ENCODE measurements around the gene ELFN2. TPM values are rescaled to one million over a fixed set of nuclear protein-coding genes. Genes with fewer than 3 reads are reported as not detected.

ELFN2 gene
- total RNA-seq, 4 donors from 2014 or later: 0.30 to 4.4 (median 3.1) TPM

DNA sequence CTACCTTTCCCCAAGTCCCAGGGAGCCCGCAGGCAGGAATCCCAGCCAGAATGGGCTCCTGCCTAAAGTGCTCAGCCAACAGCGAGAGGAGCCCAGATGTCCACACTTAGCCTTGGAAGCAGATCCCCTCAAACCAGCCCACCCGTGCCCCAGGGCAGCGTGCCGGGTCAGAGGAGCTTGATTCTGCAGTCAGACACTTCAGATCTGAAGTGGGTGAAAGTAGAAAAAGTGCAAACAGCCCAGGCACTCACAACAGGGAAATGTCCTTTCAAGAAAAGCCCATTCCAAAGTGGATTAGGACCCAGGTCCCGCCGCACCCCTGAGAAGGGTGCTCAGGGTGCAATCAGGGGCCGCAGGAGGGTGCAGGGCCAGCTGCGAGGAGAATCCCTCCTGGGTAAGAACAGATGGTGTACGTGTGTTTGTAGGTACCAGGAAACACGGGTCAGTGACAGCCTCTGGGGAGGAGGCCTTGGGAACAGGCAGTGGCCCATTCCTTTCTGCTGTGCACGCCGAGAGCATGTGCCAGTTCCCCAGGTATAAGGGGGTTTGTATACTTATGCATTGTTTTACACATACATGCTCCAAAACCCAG is 17.7 kb downstream of the ELFN2 start:
- H3K27ac ChIP-seq: no peak overlapping the region
- peaks cover 0 to 49% of the 10 kb centered on the region in 2 donors for H3K27me3 ChIP-seq
- 78 to 84% methylated on average over 11 to 12 of the region's 13 CpGs for WGBS, 2 donors
- H3K4me1 ChIP-seq: no peaks in the 10 kb centered on the region
- H3K9me3 ChIP-seq: no peaks in the 10 kb centered on the region
- DNase-seq (ENCODE audit: low spot score in 2 of 2): no peak
- H3K4me3 ChIP-seq: no peak overlapping the region
- no peaks in the 10 kb centered on the region for H3K36me3 ChIP-seq
- TF ChIP-seq, protein P1, sequence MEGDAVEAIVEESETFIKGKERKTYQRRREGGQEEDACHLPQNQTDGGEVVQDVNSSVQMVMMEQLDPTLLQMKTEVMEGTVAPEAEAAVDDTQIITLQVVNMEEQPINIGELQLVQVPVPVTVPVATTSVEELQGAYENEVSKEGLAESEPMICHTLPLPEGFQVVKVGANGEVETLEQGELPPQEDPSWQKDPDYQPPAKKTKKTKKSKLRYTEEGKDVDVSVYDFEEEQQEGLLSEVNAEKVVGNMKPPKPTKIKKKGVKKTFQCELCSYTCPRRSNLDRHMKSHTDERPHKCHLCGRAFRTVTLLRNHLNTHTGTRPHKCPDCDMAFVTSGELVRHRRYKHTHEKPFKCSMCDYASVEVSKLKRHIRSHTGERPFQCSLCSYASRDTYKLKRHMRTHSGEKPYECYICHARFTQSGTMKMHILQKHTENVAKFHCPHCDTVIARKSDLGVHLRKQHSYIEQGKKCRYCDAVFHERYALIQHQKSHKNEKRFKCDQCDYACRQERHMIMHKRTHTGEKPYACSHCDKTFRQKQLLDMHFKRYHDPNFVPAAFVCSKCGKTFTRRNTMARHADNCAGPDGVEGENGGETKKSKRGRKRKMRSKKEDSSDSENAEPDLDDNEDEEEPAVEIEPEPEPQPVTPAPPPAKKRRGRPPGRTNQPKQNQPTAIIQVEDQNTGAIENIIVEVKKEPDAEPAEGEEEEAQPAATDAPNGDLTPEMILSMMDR (IDR thresholded peaks at IDR 0.05): no peak
- no peak for TF ChIP-seq POLR2A (IDR thresholded peaks at IDR 0.05)
- no peak for TF ChIP-seq EP300 (IDR thresholded peaks at IDR 0.05)

- Histone ChIP-seq H3K27me3 (peaks cover 0 to 47% of the 10 kb centered on the region in 2 donors), H3K4me1 (no peaks in the 10 kb centered on the region), H3K4me3 (no peak overlapping the region), H3K36me3 (no peaks in the 10 kb centered on the region), H3K27ac (no peak overlapping the region), H3K9me3 (no peaks in the 10 kb centered on the region)
- DNase-seq (ENCODE audit: low spot score in 2 of 2): no peak
- TF ChIP-seq POLR2A (IDR thresholded peaks at IDR 0.05) (no peak), EP300 (IDR thresholded peaks at IDR 0.05) (no peak)
- TF ChIP-seq, protein P1 (IDR thresholded peaks at IDR 0.05): no peak
- WGBS, 2 donors: 87 to 89% methylated on average over 5 to 8 of the region's 8 CpGs
These were observed 18.2 kb downstream of the ELFN2 start for GRCh38 chr22:37409031-37409430.

- TF ChIP-seq POLR2A (IDR thresholded peaks at IDR 0.05): no peak
- WGBS, 2 donors: 63 to 70% methylated on average over 8 of the region's 8 CpGs
- no peak overlapping the region for H3K27ac ChIP-seq
These were observed 19.4 kb downstream of the ELFN2 start for GRCh38 chr22:37407856-37408255.

DNA sequence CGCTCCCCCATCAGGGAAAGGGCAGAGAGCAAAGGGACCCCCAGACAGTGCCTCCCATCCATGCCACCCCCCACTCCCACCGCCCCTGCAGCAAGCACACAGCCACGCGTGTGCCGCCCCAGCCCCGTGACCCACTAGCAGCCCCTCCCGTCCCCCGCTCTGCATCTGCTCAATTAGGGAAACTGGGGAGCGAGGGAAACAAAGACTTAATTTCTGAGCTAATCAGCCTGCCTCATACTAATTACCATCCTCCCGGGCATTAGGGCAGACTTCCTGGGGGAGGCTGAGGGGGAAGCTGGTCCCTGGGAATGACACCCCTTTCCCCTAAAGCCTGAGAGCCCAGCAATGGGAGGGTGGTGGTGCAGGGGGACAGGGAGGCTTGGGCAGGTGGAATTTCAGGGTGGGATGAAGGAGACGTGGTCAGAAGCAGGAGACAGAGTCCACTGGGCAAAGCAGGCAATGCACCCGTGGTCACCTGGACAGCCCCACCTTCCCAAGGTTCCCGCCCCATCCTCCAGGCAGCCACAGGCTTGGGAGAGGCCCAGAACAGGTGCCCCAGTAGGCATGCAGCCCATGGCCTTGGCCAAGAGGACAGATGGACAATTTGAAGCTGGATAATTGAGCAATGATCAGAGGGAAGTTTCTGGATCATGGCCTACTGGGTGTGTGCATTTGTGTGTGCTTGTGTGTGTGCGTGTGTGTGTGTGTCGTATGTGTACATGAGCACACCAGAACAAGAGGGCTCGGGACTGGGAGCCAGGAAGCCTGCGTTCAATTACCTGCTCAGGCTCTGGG is 20.6 kb downstream of the ELFN2 start:
- H3K4me3 ChIP-seq: no peak overlapping the region
- no peaks in the 10 kb centered on the region for H3K36me3 ChIP-seq
- H3K4me1 ChIP-seq: peaks cover 0 to 9% (median 0%) of the 10 kb centered on the region in 4 donors
- peaks cover 0 to 40% of the 10 kb centered on the region in 2 donors for H3K27me3 ChIP-seq
- DNase-seq (ENCODE audit: low spot score in 2 of 2): no peak
- TF ChIP-seq, protein P1 (IDR thresholded peaks at IDR 0.05): no peak
- TF ChIP-seq EP300 (IDR thresholded peaks at IDR 0.05) (no peak), POLR2A (IDR thresholded peaks at IDR 0.05) (no peak)
- H3K9me3 ChIP-seq: no peaks in the 10 kb centered on the region
- 73 to 74% methylated on average over 17 of the region's 17 CpGs for WGBS, 2 donors
- no peak overlapping the region for H3K27ac ChIP-seq

More at GRCh38 chr22:37407856-37408255, 19.4 kb downstream of the ELFN2 start:
- no peak for DNase-seq (ENCODE audit: low spot score in 2 of 2)
- Histone ChIP-seq H3K36me3 (no peaks in the 10 kb centered on the region), H3K27me3 (peaks cover 0 to 50% of the 10 kb centered on the region in 2 donors), H3K9me3 (no peaks in the 10 kb centered on the region), H3K4me3 (no peak overlapping the region), H3K4me1 (peaks cover 0 to 1% (median 0%) of the 10 kb centered on the region in 4 donors)

DNA sequence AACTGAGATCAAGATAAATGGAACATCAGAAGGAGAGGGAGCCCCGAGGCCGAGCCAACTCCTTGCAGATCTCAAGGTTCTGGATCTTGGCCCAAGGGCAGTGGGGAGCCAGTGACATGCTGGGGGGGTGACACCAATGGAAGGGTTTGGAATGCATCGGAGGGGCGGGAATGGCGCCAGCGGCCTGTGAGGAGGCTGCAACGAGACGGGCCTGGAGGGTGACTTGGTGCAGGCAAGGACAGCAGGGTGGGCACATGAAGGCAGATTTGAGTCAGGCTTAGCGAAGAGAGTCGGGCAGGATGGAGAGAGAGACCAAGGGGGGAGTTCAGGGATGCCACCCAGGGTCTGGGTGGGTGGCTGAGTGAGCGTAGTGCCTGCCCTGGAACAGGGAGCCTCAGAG is 23.2 kb downstream of the ELFN2 start:
- 79 to 83% methylated on average over 11 of the region's 11 CpGs for WGBS, 2 donors

More for the DNA sequence above, 23.2 kb downstream of the ELFN2 start:
- no peak overlapping the region for H3K27ac ChIP-seq
- no peak for TF ChIP-seq EP300 (IDR thresholded peaks at IDR 0.05)
- TF ChIP-seq, protein P1 (IDR thresholded peaks at IDR 0.05): no peak
- TF ChIP-seq POLR2A (IDR thresholded peaks at IDR 0.05): no peak
- H3K27me3 ChIP-seq: peaks cover 0 to 23% of the 10 kb centered on the region in 2 donors
- H3K36me3 ChIP-seq: no peaks in the 10 kb centered on the region
- no peak overlapping the region for H3K4me3 ChIP-seq
- peaks cover 0 to 32% (median 0%) of the 10 kb centered on the region in 4 donors for H3K4me1 ChIP-seq
- no peak for DNase-seq (ENCODE audit: low spot score in 2 of 2)
- H3K9me3 ChIP-seq: no peaks in the 10 kb centered on the region

Measured in tibial nerve (tissue), 4 donors.